Measurements from ENCODE around the gene PTEN.

DNA sequence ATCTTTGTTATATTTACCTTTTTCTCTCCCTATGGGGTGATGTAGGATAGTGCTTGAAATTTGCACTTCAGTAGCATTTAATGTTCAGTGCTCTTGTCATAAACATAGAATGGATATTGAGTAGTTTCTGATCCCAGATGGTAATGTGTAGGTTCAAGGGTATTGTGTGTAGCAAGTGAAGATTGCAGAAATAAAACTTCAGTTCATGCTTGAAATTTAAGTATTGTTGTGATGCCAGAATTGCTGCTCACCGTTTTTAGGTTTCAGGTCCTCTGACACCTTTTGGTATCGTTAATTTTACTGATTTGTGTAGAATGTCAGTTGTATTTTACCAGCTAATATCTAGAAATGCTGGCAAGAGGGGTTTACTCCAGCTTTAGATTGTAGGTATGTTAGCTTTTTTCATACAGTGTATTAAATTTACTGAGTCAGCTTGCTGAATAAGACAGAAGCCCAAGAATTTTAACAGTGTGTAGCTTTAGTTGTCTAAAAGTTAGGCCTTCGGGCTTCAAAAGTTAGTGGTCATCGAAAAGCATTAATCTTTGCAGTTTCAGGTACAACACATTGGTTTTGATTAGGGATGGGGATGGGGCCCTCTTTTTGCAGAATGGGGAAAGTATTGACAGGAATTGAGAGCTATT, 1.9 kb downstream of the PTEN start:
- TF ChIP-seq CTCF (IDR thresholded peaks at IDR 0.05; ENCODE audit: borderline replicate concordance, extremely low read depth, low read length, poor library complexity, severe bottlenecking) (no peak), EZH2 (IDR thresholded peaks at IDR 0.05; ENCODE audit: borderline replicate concordance, low read depth, low read length, severe bottlenecking) (no peak)
